HepG2 (cell line): ENCODE results near the gene WSB1. TPM values are rescaled to one million over a fixed set of nuclear protein-coding genes. Genes with fewer than 3 reads are reported as not detected.
A peak's percentile ranks its signal among the peaks of the same experiment; 100 is the strongest.

Experiments used
- ATAC-seq: fragments of 200-7000 bp; cut with Tn5 transposase; 3 replicates; pipeline ENCODE4 v1.9.1; 2020; ENCODE audit warnings: mild to moderate bottlenecking, moderate library complexity
- Bru-seq: library from RNA; stranded (reverse); fragments of 400-500 nt; gene quantifications from one replicate; lab custom pipeline; 2021; lab: Mats Ljungman, UMichigan
- BruChase-seq, 2 experiments: library from RNA; stranded (reverse); fragments of 400-500 nt; gene quantifications; one replicate each; lab custom pipeline; 2021; lab: Mats Ljungman, UMichigan
- BruUV-seq: library from RNA; stranded (reverse); fragments of 400-500 nt; replicated peaks from 2 replicates; lab custom pipeline; 2021; lab: Mats Ljungman, UMichigan
- CTCF ChIA-PET: fragments of 300-600 bp; formaldehyde crosslinking; extraction: SDS; loops from one replicate; lab custom pipeline; 2021; ENCODE audit warnings: low total read pairs, inconsistent platforms, low intra/inter-chr PET ratio; lab: Yijun Ruan, JAX
- POLR2A ChIA-PET: fragments of 350-600 bp; sonication (Branson Sonifier 250); formaldehyde crosslinking; loops from one replicate; lab custom pipeline; 2020; ENCODE audit warnings: antibody characterized with exemption, inconsistent platforms; lab: Yijun Ruan, JAX
- DNase-seq: peaks from one replicate; pipeline ENCODE4 v3.0.0-alpha.2; 2015; ENCODE audit warnings: low spot score
- FAIRE-seq: peaks from 3 replicates; lab custom pipeline; 2011; peaks lifted over from hg19 to GRCh38; lab: Jason Lieb, UNC
- H2AFZ ChIP-seq: one replicate; pipeline ENCODE4 v1.6.1; 2011; ENCODE audit warnings: low read length, inconsistent platforms
- H3K27ac ChIP-seq: fragments of 300-600 bp; 3 replicates; pipeline ENCODE4 v1.8.0; 2011; ENCODE audit warnings: mixed run types, mild to moderate bottlenecking, mixed read lengths, low read length, inconsistent platforms; ENCODE audit not compliant: insufficient read depth; ENCODE audit errors: extremely low read length
- H3K27me3 ChIP-seq, 2 experiments: fragments of 200-600 bp in 1 of 2; 2 replicates in 1 of 2; 3 replicates in 1 of 2; pipeline versions ENCODE4 v1.6.0 to v1.8.0; 2011; ENCODE audit warnings: low read length in 2 of 2, mild to moderate bottlenecking in 2 of 2, moderate library complexity in 2 of 2, inconsistent platforms in 1 of 2; ENCODE audit not compliant: insufficient read depth in 2 of 2, control insufficient read depth in 1 of 2
- H3K36me3 ChIP-seq, 2 experiments: fragments of 200-600 bp in 1 of 2; replicated peaks in 1 of 2; 2 replicates in 1 of 2; 3 replicates in 1 of 2; pipeline versions ENCODE4 v1.5.1 to v1.8.0; 2011; ENCODE audit warnings: low read length in 2 of 2, inconsistent platforms in 1 of 2; ENCODE audit not compliant: insufficient read depth in 2 of 2, control insufficient read depth in 1 of 2
- H3K4me1 ChIP-seq: 2 replicates; pipeline ENCODE4 v1.5.1; 2012; ENCODE audit warnings: low read length, inconsistent platforms; ENCODE audit not compliant: insufficient read depth
- H3K4me2 ChIP-seq: 2 replicates; pipeline ENCODE4 v1.6.0; 2011; ENCODE audit warnings: low read depth, low read length, inconsistent platforms
- H3K4me3 ChIP-seq, 3 experiments: fragments of 200-600 bp in 1 of 3; sonication (generic), shearing (Covaris generic) in 1 of 3; replicated peaks in 1 of 3; 2 replicates each; pipeline ENCODE4 v1.5.1; 2011 to 2016; ENCODE audit warnings: low read length in 3 of 3, inconsistent platforms in 2 of 3, low read depth in 2 of 3, mild to moderate bottlenecking in 2 of 3, control low read depth in 1 of 3, mixed read lengths in 1 of 3; ENCODE audit not compliant: insufficient read depth in 1 of 3
- H3K79me2 ChIP-seq: one replicate; pipeline ENCODE4 v1.6.1; 2011; ENCODE audit warnings: low read length, inconsistent platforms; ENCODE audit not compliant: insufficient read depth
- H3K9ac ChIP-seq: 2 replicates; pipeline ENCODE4 v1.6.0; 2011; ENCODE audit warnings: mild to moderate bottlenecking, low read depth, low read length, inconsistent platforms; ENCODE audit not compliant: insufficient read depth
- H3K9me3 ChIP-seq: 2 replicates; pipeline ENCODE4 v1.5.1; 2012; ENCODE audit warnings: mild to moderate bottlenecking, low read length
- H4K20me1 ChIP-seq: 2 replicates; pipeline ENCODE4 v1.6.0; 2011; ENCODE audit warnings: inconsistent platforms, mild to moderate bottlenecking, low read length, moderate library complexity; ENCODE audit not compliant: insufficient read depth
- HNRNPLL ChIP-seq: fragments of 200-400 bp; formaldehyde crosslinking; IDR thresholded peaks from 2 replicates; pipeline ENCODE4 v1.6.1; 2017; ENCODE audit warnings: mild to moderate bottlenecking, low read depth, low read length; ENCODE audit not compliant: poor library complexity, severe bottlenecking
- NFKB2 ChIP-seq: sonication (generic); formaldehyde crosslinking; IDR thresholded peaks from 2 replicates; pipeline ENCODE4 v1.4.0; 2020; ENCODE audit warnings: missing genetic modification reagents, borderline replicate concordance
- RARG ChIP-seq: sonication (generic); formaldehyde crosslinking; IDR thresholded peaks from 2 replicates; pipeline ENCODE4 v1.4.0; 2020; ENCODE audit warnings: low read depth, mild to moderate bottlenecking, missing genetic modification reagents
- SAFB2 ChIP-seq: sonication (generic); formaldehyde crosslinking; IDR thresholded peaks from 2 replicates; pipeline ENCODE4 v1.5.1; 2020; ENCODE audit warnings: missing genetic modification reagents, low read depth, mild to moderate bottlenecking, borderline replicate concordance
- SMAD1 ChIP-seq: sonication (generic); formaldehyde crosslinking; IDR thresholded peaks from 2 replicates; pipeline ENCODE4 v1.4.0; 2020; ENCODE audit warnings: missing genetic modification reagents, low read depth, mild to moderate bottlenecking, borderline replicate concordance
- SNAPC5 ChIP-seq: sonication (generic); formaldehyde crosslinking; IDR thresholded peaks from 2 replicates; pipeline ENCODE4 v1.8.1; 2023; ENCODE audit warnings: mild to moderate bottlenecking, missing genetic modification reagents, borderline replicate concordance
- SPEN ChIP-seq: sonication (generic); formaldehyde crosslinking; IDR thresholded peaks from 2 replicates; pipeline ENCODE4 v1.5.1; 2020; ENCODE audit warnings: low read depth, mild to moderate bottlenecking, missing genetic modification reagents
- SRSF9 ChIP-seq: fragments of 200-400 bp; formaldehyde crosslinking; IDR thresholded peaks from 2 replicates; pipeline ENCODE4 v1.6.1; 2018; ENCODE audit warnings: borderline replicate concordance, mild to moderate bottlenecking, low read depth, low read length; ENCODE audit not compliant: insufficient read depth, poor library complexity, severe bottlenecking
- TERF1 ChIP-seq: sonication (generic); formaldehyde crosslinking; IDR thresholded peaks from 2 replicates; pipeline ENCODE4 v1.8.0; 2022; ENCODE audit warnings: mild to moderate bottlenecking, missing genetic modification reagents, moderate library complexity
- YEATS2 ChIP-seq: sonication (generic); formaldehyde crosslinking; IDR thresholded peaks from 2 replicates; pipeline ENCODE4 v1.4.0; 2020; ENCODE audit warnings: missing genetic modification reagents, borderline replicate concordance
- ZBTB42 ChIP-seq: sonication (generic); formaldehyde crosslinking; IDR thresholded peaks from 2 replicates; pipeline ENCODE4 v1.5.0; 2020; ENCODE audit warnings: mild to moderate bottlenecking, missing genetic modification reagents
- ZNF383 ChIP-seq: sonication (generic); formaldehyde crosslinking; IDR thresholded peaks from 2 replicates; pipeline ENCODE4 v1.4.0; 2020; ENCODE audit warnings: missing genetic modification reagents, mild to moderate bottlenecking, borderline replicate concordance
- ZNF562 ChIP-seq: sonication (generic); formaldehyde crosslinking; IDR thresholded peaks from 2 replicates; pipeline ENCODE4 v1.8.0; 2022; ENCODE audit warnings: missing genetic modification reagents, borderline replicate concordance
- ZNF724P ChIP-seq: sonication (generic); formaldehyde crosslinking; IDR thresholded peaks from 2 replicates; pipeline ENCODE4 v1.8.0; 2022; ENCODE audit warnings: missing genetic modification reagents, borderline replicate concordance
- ZNF766 ChIP-seq: sonication (generic); formaldehyde crosslinking; IDR thresholded peaks from 2 replicates; pipeline ENCODE4 v1.5.0; 2020; ENCODE audit warnings: missing genetic modification reagents, borderline replicate concordance
- WGBS: methylation state at CpG from one replicate; pipeline ENCODE4 v1.1.6; 2017; ENCODE audit warnings: low lambda C conversion rate; 5-methylcytosine and 5-hydroxymethylcytosine counted together
- in situ Hi-C: cut with HindIII; loops from 2 replicates; pipeline ENCODE4 v1.10.0; 2017; ENCODE audit warnings: low pct_unique_long_range_greater_than_20kb; ENCODE audit not compliant: extremely low pct_ligation_motif_present
- intact Hi-C: fragments of 100-400 bp; cut with micrococcal nuclease; formaldehyde crosslinking; loops from one replicate; pipeline ENCODE4 v1.10.0; 2022; ENCODE audit not compliant: unreplicated experiment
- long read RNA-seq, 2 experiments: library from RNA in 1 of 2; library from polyadenylated mRNA in 1 of 2; stranded (forward) in 1 of 2; unstranded in 1 of 2; transcript quantifications; one replicate each; pipeline ENCODE4 v2.0.0, GENCODE V29; 2019 to 2022
- polyA minus RNA-seq, 3 experiments: library from RNA; depleted of rRNA, polyadenylated mRNA; stranded (reverse); fragments of >200 nt; gene quantifications; 2 replicates each; pipeline ENCODE4 v1.2.3, GENCODE V29; 2011; ENCODE audit warnings: low replicate concordance in 1 of 3
- polyA plus RNA-seq, 8 experiments: library from polyadenylated mRNA; depleted of rRNA in 3 of 8; stranded (reverse) in 7 of 8; unstranded in 1 of 8; fragments of >200 nt; fragmentation: Illumina TruSeq in 4 of 8; extraction: Trizol in 4 of 8; gene quantifications; 2 replicates each; pipeline versions ENCODE4 v1.2.1 to v1.2.3, GENCODE V29; 2011 to 2016; ENCODE audit warnings: low read depth in 4 of 8, missing spikeins in 1 of 8, mixed read lengths in 1 of 8; ENCODE audit not compliant: insufficient read depth in 1 of 8
- total RNA-seq, 5 experiments: library from RNA; depleted of rRNA; stranded (reverse); fragments of >200 nt; fragmentation: Illumina TruSeq; extraction: Trizol; gene quantifications; 2 replicates each; pipeline ENCODE4 v1.2.3, GENCODE V29; 2016; ENCODE audit warnings: low read depth in 1 of 5

The WSB1 gene
- total RNA-seq (2016; rRNA removed; fragmentation: Illumina TruSeq; extraction: Trizol) = 81.3 and 93.3 TPM in 2 replicates
- 26.6 and 31.7 TPM in 2 replicates for total RNA-seq (2016; cell fraction: cytosol; rRNA removed; fragmentation: Illumina TruSeq; extraction: Trizol; ENCODE audit: low read depth)
- total RNA-seq (2016; cell fraction: insoluble cytoplasmic fraction; rRNA removed; fragmentation: Illumina TruSeq; extraction: Trizol) = 77.2 and 87.4 TPM in 2 replicates
- 21.0 and 21.8 TPM in 2 replicates for total RNA-seq (2016; cell fraction: membrane; rRNA removed; fragmentation: Illumina TruSeq; extraction: Trizol)
- 85.9 and 97.4 TPM in 2 replicates for total RNA-seq (2016; cell fraction: nucleus; rRNA removed; fragmentation: Illumina TruSeq; extraction: Trizol)
- 253 and 294 TPM in 2 replicates for polyA plus RNA-seq (2011; rRNA removed)
- 120 and 143 TPM in 2 replicates for polyA plus RNA-seq (2011; cell fraction: cytosol; rRNA removed)
- 1,276 and 1,394 TPM in 2 replicates for polyA plus RNA-seq (2011; cell fraction: nucleus; rRNA removed)
- 89.4 and 114 TPM in 2 replicates for polyA plus RNA-seq (2012)
- 1.8 and 1.9 TPM in 2 replicates for polyA plus RNA-seq (2016; cell fraction: cytosol; fragmentation: Illumina TruSeq; extraction: Trizol; ENCODE audit: low read depth)
- 71.2 and 71.6 TPM in 2 replicates for polyA plus RNA-seq (2016; cell fraction: insoluble cytoplasmic fraction; fragmentation: Illumina TruSeq; extraction: Trizol; ENCODE audit: low read depth)
- polyA plus RNA-seq (2016; cell fraction: membrane; fragmentation: Illumina TruSeq; extraction: Trizol; ENCODE audit: low read depth) = 3.9 and 4.5 TPM in 2 replicates
- polyA plus RNA-seq (2016; cell fraction: nucleus; fragmentation: Illumina TruSeq; extraction: Trizol; ENCODE audit: insufficient read depth, low read depth) = 181 and 184 TPM in 2 replicates
- 35.0 and 79.1 TPM in 2 replicates for polyA minus RNA-seq (2011; rRNA and poly(A)+ RNA removed; ENCODE audit: low replicate concordance)
- polyA minus RNA-seq (2011; cell fraction: cytosol; rRNA and poly(A)+ RNA removed) = 52.6 and 57.0 TPM in 2 replicates
- 216 and 246 TPM in 2 replicates for polyA minus RNA-seq (2011; cell fraction: nucleus; rRNA and poly(A)+ RNA removed)
- percentile 95 among the genes with signal in this experiment for Bru-seq, nascent RNA
- BruChase-seq, experiment 1, labeled RNA remaining after a 6-hour chase = percentile 95 among the genes with signal in this experiment
- percentile 96 among the genes with signal in this experiment for BruChase-seq, experiment 2, labeled RNA remaining after a 2-hour chase
- long read RNA-seq, experiment 1, full-length matches to known transcripts = 39 of 48 reads
- long read RNA-seq, experiment 1, partial matches to known transcripts = 5 of 48 reads
- long read RNA-seq, experiment 1, other reads (novel, unspliced or antisense) = 4 of 48 reads
- long read RNA-seq, experiment 2, full-length matches to known transcripts = 21 of 56 reads
- long read RNA-seq, experiment 2, partial matches to known transcripts = 2 of 56 reads
- long read RNA-seq, experiment 2, other reads (novel, unspliced or antisense) = 33 of 56 reads

GRCh38 chr17:27293898-27294688 lies at the start of gene WSB1:
WSB1 (plus strand) TSS chr17:27294114; CDS start chr17:27294396, 282 bp downstream.
- ATAC-seq (peak; percentile 88), FAIRE-seq (no peak), DNase-seq (peak; percentile 77)
- H3K4me3 ChIP-seq = peak within 1 kb of the TSS; percentile 93 to 99 (median 94)
- peak within 1 kb of the TSS; percentile 93 for H3K9ac ChIP-seq
- no peaks in the 10 kb centered on the region; a peak in 1 of 5 replicates for H3K27me3 ChIP-seq
- under 1% methylated on average over 35 of the region's 66 CpGs for WGBS
- peak within 1 kb of the TSS; percentile 94 for H3K27ac ChIP-seq
- ChIA-PET POLR2A (interaction anchor here (0.7 to 3.0 kb wide), 27 partner anchors 9 to 266 kb away, joined by 3 to 54 read pairs (median 5); partner anchors contain the start of gene KSR1), CTCF (no interaction called here)
- peak within 1 kb of the TSS; percentile 32 for H2AFZ ChIP-seq
- peaks cover 0 to under 1% of the 10 kb centered on the region in 2 experiments; a peak in 1 of 5 replicates for H3K36me3 ChIP-seq
- H3K79me2 ChIP-seq = peaks cover 50% of the 10 kb centered on the region
- in situ Hi-C loops = loop anchor here (5.0 kb wide), 1 partner anchor 47 kb away; no protein-coding TSS in a partner anchor
- BruUV-seq = TSS peak; percentile 75
- H3K4me1 ChIP-seq = peaks cover 59% of the 10 kb centered on the region
- H4K20me1 ChIP-seq = peaks cover 30% of the 10 kb centered on the region
- intact Hi-C loops = loop anchor here (2.0 kb wide), 1 partner anchor 39 kb away; no protein-coding TSS in a partner anchor
- H3K4me2 ChIP-seq = peak within 1 kb of the TSS; percentile 82
- H3K9me3 ChIP-seq = no peaks in the 10 kb centered on the region
- TF ChIP-seq ZNF724P (CRISPR knock-in tag) (peak; percentile 68), SNAPC5 (CRISPR knock-in tag) (no peak), RARG (0 out of 2 replicates have a peak, but pooled peaks have one; percentile 42), ZNF766 (CRISPR knock-in tag) (peak; percentile 61), NFKB2 (CRISPR knock-in tag) (peak; percentile 43; the same call in 1 of the 2 replicates), ZBTB42 (CRISPR knock-in tag) (no peak; the same call in none of the 2 replicates), ZNF562 (CRISPR knock-in tag) (no peak), ZNF383 (CRISPR knock-in tag) (no peak), TERF1 (no peak), SAFB2 (CRISPR knock-in tag) (peak; percentile 62; the same call in 1 of the 2 replicates), SMAD1 (CRISPR knock-in tag) (no peak), SRSF9 (no peak), YEATS2 (CRISPR knock-in tag) (peak; percentile 88), SPEN (CRISPR knock-in tag) (peak; percentile 92), HNRNPLL (peak; percentile 59)
